Measurements from ENCODE around the gene FBXL13. TPM values are rescaled to one million over a fixed set of nuclear protein-coding genes. Genes with fewer than 3 reads are reported as not detected.

The FBXL13 gene
- polyA plus RNA-seq, 1 of the 3 experiments (the other 2 are of a cell fraction), result 1.1 TPM

GRCh38 chr7:102819151-102819550, 255.4 kb downstream of the FBXL13 start:
- Histone ChIP-seq H3F3A (replicated peaks; ENCODE audit: insufficient read depth) (no peaks in the 10 kb centered on the region), H4K20me1 (ENCODE audit: insufficient read depth) (no peaks in the 10 kb centered on the region), H3K4me1 (ENCODE audit: control insufficient read depth in 1 of 2, insufficient read depth in 2 of 2, low read depth in 1 of 2, low read length in 1 of 2) (no peaks in the 10 kb centered on the region), H3K9me2 (no peaks in the 10 kb centered on the region), H3K79me2 (ENCODE audit: insufficient read depth) (no peaks in the 10 kb centered on the region), H3K27me3 (ENCODE audit: insufficient read depth) (no peaks in the 10 kb centered on the region), H3K27ac (ENCODE audit: low read depth in 2 of 2, low read length in 1 of 2) (no peak overlapping the region), H3K4me2 (no peak overlapping the region), H2AFZ (ENCODE audit: low read depth) (no peak overlapping the region), H3K36me3 (replicated peaks in 1 of 2; ENCODE audit: control insufficient read depth in 1 of 2, insufficient read depth in 2 of 2, low read length in 1 of 2) (peaks cover 3 to 4% of the 10 kb centered on the region in 2 experiments), H3K9ac (no peak overlapping the region), H3K9me3 (no peaks in the 10 kb centered on the region), H3K4me3 (ENCODE audit: low read depth in 2 of 2, low read length in 1 of 2) (no peak overlapping the region)
- no peak for DNase-seq
- WGBS (ENCODE audit: low lambda C conversion rate), result 77% methylated on average over 2 of the region's 2 CpGs
- ChIA-PET POLR2A (no interaction called here), CTCF (interaction anchor here (1.4 kb wide), 1 partner anchor 25 kb away, joined by 3 read pairs; no protein-coding TSS in a partner anchor)
- TF ChIP-seq MXI1 (IDR thresholded peaks at IDR 0.05; ENCODE audit: low read depth, low read length) (no peak), TCF12 (IDR thresholded peaks at IDR 0.05) (no peak), POLR2AphosphoS5 (IDR thresholded peaks at IDR 0.05; ENCODE audit: low read depth, low read length) (no peak), TEAD4 (IDR thresholded peaks at IDR 0.05; ENCODE audit: borderline replicate concordance, insufficient read depth) (no peak), FOXJ3 (CRISPR knock-in tag; IDR thresholded peaks at IDR 0.05) (no peak), FOXM1 (IDR thresholded peaks at IDR 0.05; ENCODE audit: low read depth) (no peak), EZH2phosphoT487 (IDR thresholded peaks at IDR 0.05; ENCODE audit: borderline replicate concordance, low read depth) (no peak), FOSL2 (IDR thresholded peaks at IDR 0.05; ENCODE audit: borderline replicate concordance, low read depth) (no peak), GABPA (IDR thresholded peaks at IDR 0.05; ENCODE audit: low read depth) (no peak), MEF2A (IDR thresholded peaks at IDR 0.05; ENCODE audit: borderline replicate concordance, low read depth) (no peak), RFX5 (IDR thresholded peaks at IDR 0.05; ENCODE audit: low read length) (no peak), ELF1 (IDR thresholded peaks at IDR 0.05) (no peak), YY1 (IDR thresholded peaks at IDR 0.05; ENCODE audit: low read depth) (no peak)
- TF ChIP-seq, protein P1, sequence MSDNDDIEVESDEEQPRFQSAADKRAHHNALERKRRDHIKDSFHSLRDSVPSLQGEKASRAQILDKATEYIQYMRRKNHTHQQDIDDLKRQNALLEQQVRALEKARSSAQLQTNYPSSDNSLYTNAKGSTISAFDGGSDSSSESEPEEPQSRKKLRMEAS (IDR thresholded peaks at IDR 0.05; ENCODE audit: low read depth), result no peak
- TF ChIP-seq, protein P2, sequence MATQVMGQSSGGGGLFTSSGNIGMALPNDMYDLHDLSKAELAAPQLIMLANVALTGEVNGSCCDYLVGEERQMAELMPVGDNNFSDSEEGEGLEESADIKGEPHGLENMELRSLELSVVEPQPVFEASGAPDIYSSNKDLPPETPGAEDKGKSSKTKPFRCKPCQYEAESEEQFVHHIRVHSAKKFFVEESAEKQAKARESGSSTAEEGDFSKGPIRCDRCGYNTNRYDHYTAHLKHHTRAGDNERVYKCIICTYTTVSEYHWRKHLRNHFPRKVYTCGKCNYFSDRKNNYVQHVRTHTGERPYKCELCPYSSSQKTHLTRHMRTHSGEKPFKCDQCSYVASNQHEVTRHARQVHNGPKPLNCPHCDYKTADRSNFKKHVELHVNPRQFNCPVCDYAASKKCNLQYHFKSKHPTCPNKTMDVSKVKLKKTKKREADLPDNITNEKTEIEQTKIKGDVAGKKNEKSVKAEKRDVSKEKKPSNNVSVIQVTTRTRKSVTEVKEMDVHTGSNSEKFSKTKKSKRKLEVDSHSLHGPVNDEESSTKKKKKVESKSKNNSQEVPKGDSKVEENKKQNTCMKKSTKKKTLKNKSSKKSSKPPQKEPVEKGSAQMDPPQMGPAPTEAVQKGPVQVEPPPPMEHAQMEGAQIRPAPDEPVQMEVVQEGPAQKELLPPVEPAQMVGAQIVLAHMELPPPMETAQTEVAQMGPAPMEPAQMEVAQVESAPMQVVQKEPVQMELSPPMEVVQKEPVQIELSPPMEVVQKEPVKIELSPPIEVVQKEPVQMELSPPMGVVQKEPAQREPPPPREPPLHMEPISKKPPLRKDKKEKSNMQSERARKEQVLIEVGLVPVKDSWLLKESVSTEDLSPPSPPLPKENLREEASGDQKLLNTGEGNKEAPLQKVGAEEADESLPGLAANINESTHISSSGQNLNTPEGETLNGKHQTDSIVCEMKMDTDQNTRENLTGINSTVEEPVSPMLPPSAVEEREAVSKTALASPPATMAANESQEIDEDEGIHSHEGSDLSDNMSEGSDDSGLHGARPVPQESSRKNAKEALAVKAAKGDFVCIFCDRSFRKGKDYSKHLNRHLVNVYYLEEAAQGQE (IDR thresholded peaks at IDR 0.05; ENCODE audit: low read depth, low read length), result no peak
